HG02870 (cell line): Measurements from ENCODE around the gene RFK.

Experiments used
- ATAC-seq: cut with Tn5 transposase; IDR thresholded peaks from one replicate; pipeline ENCODE4 v1.9.1; 2021; ENCODE audit warnings: mild to moderate bottlenecking, moderate library complexity; ENCODE audit not compliant: unreplicated experiment

Gene RFK

DNA sequence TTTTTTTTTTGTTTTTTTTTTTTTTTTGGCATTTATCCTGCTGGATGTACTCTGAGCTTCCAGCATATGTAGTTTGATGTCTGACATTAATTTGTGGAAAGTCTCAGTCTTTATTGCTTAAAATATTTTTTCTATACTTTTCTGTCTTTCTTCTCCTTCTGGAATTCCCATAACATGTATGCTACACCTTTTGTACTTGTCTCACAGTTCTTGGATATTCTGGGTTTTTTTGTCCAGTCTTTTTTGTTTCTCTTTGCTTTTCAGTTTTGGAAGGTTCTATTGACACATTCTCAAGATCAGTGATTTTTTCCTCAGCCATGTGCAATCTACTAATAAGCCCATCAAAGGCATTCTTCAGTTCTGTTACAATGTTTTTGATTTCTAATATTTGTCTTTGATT is 19.4 kb upstream of the RFK start:
- no peak for ATAC-seq

DNA sequence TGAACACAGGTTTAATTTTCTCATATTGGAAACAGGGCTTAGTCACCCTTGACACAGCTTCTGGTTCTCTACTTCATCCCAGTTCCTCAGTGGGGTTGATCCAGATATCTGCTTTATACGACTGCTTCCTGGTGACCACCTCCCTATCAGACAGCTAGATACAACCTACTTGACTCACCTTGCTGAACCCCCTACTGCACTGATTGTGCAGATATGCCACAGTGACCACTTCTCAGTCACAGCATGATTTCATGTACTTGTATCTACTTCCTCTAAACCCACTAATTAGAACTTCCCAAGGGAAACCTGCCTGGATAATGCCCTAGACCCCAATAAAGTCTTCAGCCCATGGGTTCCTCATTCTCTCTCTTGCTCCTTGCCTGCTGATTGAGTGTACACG is 18.4 kb upstream of the RFK start:
- ATAC-seq, result no peak

DNA sequence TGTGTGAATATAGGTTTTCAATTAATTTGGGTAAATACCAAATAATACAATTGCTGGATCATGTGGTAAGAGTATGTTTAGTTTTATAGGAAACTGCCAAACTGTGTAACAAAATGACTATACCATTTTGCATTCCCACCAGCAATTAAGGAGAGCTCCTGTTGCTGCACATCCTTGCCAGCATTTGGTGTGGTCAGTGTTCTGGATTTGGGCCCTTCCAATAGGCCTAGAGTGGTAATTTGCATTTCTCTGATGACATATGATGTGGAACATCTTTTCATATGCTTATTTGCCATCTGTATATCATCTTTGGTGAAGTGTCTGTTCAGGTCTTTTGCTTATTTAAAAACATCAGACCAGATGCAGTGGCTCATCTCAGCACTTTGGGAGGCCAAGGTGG is 11.6 kb upstream of the RFK start:
- no peak for ATAC-seq

GRCh38 chr9:76405340-76405739 is 11.1 kb upstream of the RFK start:
- no peak for ATAC-seq

DNA sequence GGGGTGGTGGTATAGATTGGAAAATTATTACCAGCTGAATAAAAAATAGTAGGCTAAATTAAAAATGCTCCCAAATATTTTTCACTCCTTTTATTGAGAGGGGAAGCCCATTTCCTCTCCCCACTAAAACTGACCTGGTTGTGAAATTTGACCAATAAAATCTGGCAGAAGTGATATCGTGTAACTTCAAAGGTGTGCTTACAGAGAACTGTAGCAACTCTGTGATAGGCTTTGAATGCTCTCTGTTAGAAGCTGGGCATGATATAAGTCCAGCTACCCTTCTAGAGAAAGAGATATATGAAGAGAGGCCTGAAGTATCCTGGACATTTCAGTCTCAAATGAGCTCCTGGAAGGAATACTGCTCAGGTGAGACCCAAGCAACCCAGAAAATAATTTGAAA is 10.2 kb upstream of the RFK start:
- ATAC-seq, result no peak

DNA sequence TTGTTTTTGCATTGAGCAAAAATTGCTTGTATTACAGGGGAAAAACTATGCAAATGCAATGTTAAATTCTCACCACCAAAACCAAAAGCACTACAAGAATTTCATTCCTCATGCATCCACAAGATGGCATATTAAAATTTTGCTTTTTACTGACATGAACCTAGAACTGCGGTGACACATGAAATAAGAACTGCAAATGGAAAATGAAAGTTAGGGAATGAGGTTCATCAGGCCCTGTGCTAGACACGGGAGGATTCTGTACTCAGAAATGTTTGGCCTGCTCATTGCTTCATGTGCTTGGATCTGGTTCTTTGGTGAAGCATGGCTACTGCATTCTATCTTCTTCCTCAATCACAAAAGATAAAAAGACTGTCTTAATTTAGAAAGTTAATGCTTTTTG is 9.1 kb upstream of the RFK start:
- peak; percentile 85 for ATAC-seq

- ATAC-seq, result no peak
Observed at GRCh38 chr9:76401580-76402354, 7.5 kb upstream of the RFK start.

GRCh38 chr9:76401176-76401575 is 7.0 kb upstream of the RFK start:
- no peak for ATAC-seq

GRCh38 chr9:76400534-76401096 is 6.4 kb upstream of the RFK start:
- no peak for ATAC-seq

- no peak for ATAC-seq
Observed at GRCh38 chr9:76399856-76400255, 5.6 kb upstream of the RFK start.

GRCh38 chr9:76396597-76396996 is 2.4 kb upstream of the RFK start:
- no peak for ATAC-seq

GRCh38 chr9:76396144-76396543 is 1.9 kb upstream of the RFK start:
- no peak for ATAC-seq

DNA sequence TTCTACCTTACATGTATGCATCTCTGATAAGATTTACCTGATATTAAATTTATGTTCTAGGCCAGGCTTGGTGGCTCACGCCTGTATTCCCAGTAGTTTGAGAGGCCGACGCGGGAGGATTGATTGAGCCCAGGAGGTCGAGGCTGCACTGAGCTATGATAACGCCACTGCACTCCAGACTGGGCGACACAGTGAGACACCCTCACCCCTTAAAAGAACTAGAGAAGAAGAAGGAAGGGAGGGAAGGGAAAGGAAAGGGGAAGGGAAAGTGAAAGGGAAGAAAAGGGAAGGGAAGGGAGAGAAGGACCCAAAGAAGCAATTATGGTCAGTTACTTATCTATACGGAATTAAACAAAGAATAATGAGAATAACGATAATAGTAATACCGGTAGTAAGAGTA is 1.2 kb upstream of the RFK start:
- no peak for ATAC-seq

- peak; percentile 50 for ATAC-seq
Observed at GRCh38 chr9:76394960-76395252, 680 bp upstream of the RFK start.

DNA sequence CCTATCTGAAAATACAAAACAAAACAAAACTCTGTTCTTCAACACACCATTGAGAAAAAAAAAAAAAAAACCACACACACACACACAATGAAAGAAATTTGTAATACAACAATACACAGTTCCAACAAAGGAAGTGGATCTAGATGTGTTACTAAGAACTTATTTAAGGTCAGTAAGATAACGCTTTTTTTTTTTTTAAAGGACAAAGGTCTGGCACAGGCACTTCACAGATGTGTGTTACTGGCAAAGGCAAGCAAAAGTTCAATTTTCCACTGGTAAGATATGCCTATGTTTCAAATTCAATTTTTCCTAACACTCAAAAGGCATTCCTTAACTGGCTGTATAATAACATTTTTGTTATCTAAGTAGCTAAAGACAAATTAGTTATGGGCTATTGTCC is 3.6 kb downstream of the RFK start:
- ATAC-seq, result no peak

GRCh38 chr9:76379494-76379893 is 14.7 kb downstream of the RFK start:
- ATAC-seq, result no peak

GRCh38 chr9:76378367-76379073 is 15.7 kb downstream of the RFK start:
- no peak for ATAC-seq

GRCh38 chr9:76377791-76378190 is 16.4 kb downstream of the RFK start:
- no peak for ATAC-seq

GRCh38 chr9:76374783-76375559 is 19.3 kb downstream of the RFK start:
- ATAC-seq, result no peak

- ATAC-seq, result no peak
Observed at GRCh38 chr9:76373784-76374474, 20.3 kb downstream of the RFK start.

- ATAC-seq, result no peak
Observed at GRCh38 chr9:76373173-76373783, 20.9 kb downstream of the RFK start.
